Measurements from ENCODE around the gene ERO1B.
"Not testable (repeated sequence)": the region's sequence is repeated elsewhere in the genome, so short reads cannot be mapped to it uniquely, and the experiment has no call there.

ERO1B gene

GRCh38 chr1:236242568-236242967 is 39.2 kb downstream of the ERO1B start:
- no peak for DNase-seq

GRCh38 chr1:236240675-236241074 is 41.1 kb downstream of the ERO1B start:
- no peak for DNase-seq

GRCh38 chr1:236239092-236239585 is 42.6 kb downstream of the ERO1B start:
- no peak for DNase-seq

GRCh38 chr1:236235116-236235515 is 46.6 kb downstream of the ERO1B start:
- DNase-seq = no peak

- DNase-seq = no peak
These were observed 53.3 kb downstream of the ERO1B start for GRCh38 chr1:236228411-236228810.

- no peak for DNase-seq
These were observed 59.1 kb downstream of the ERO1B start for GRCh38 chr1:236222632-236223031.

GRCh38 chr1:236220473-236220872 is 61.3 kb downstream of the ERO1B start:
- DNase-seq = no peak

GRCh38 chr1:236214761-236215160 is 67.0 kb downstream of the ERO1B start:
- DNase-seq = no peak

GRCh38 chr1:236213534-236213933 is 68.2 kb downstream of the ERO1B start:
- no peak for DNase-seq

GRCh38 chr1:236211815-236212214 is 69.9 kb downstream of the ERO1B start:
- no peak for DNase-seq

- DNase-seq = no peak
These were observed 72.0 kb downstream of the ERO1B start for GRCh38 chr1:236209713-236210112.

GRCh38 chr1:236209185-236209584 is 72.6 kb downstream of the ERO1B start:
- DNase-seq = no peak

GRCh38 chr1:236207569-236207968 is 74.2 kb downstream of the ERO1B start:
- DNase-seq = no peak

GRCh38 chr1:236207121-236207520 is 74.6 kb downstream of the ERO1B start:
- DNase-seq = no peak

GRCh38 chr1:236206548-236206947 is 75.2 kb downstream of the ERO1B start:
- no peak for DNase-seq

- no peak for DNase-seq
These were observed 77.1 kb downstream of the ERO1B start for GRCh38 chr1:236204656-236205055.

GRCh38 chr1:236204039-236204438 is 77.7 kb downstream of the ERO1B start:
- no peak for DNase-seq

GRCh38 chr1:236201786-236202185 is 80.0 kb downstream of the ERO1B start:
- no peak for DNase-seq

- DNase-seq = no peak
These were observed 80.8 kb downstream of the ERO1B start for GRCh38 chr1:236200925-236201324.

GRCh38 chr1:236193184-236193583 is 88.6 kb downstream of the ERO1B start:
- DNase-seq = no peak

- DNase-seq = not testable (repeated sequence)
These were observed 93.7 kb downstream of the ERO1B start for GRCh38 chr1:236188084-236188483.

GRCh38 chr1:236186471-236186870 is 95.3 kb downstream of the ERO1B start:
- DNase-seq = not testable (repeated sequence)

- DNase-seq = no peak
These were observed 96.1 kb downstream of the ERO1B start for GRCh38 chr1:236185687-236186086.

- no peak for DNase-seq
These were observed 100.7 kb downstream of the ERO1B start for GRCh38 chr1:236181059-236181458.

- DNase-seq = no peak
These were observed 102.1 kb downstream of the ERO1B start for GRCh38 chr1:236179634-236180033.
